Activated T-cell treated with anti-CD3 and anti-CD28 coated beads for 48 hours (primary cell): ENCODE data around the gene MSH3.
"Not testable (repeated sequence)": the region's sequence is repeated elsewhere in the genome, so short reads cannot be mapped to it uniquely, and the experiment has no call there.

Experiments used
- DNase-seq: peaks from one replicate; pipeline ENCODE4 v3.0.0-alpha.2; 2020; ENCODE audit warnings: low read depth

Gene MSH3

DNA sequence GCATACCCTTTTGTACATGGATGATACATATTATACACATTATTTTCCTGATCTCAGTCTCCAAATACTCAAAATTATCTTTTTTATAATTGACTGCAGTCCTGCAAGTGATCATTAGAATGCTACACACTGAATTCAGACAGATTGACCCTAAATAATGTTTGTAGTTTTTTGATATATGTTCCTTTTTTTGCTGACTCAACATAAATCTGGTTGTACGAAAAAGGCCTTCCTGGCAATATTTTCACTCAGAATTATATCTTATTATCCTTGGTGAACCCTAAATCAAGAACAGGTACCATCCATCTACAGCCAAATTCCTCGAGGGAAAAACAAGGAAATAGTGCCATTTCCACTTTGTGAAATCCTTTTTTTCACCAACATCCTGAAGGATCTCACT is 200.1 kb downstream of the MSH3 start:
- no peak for DNase-seq

DNA sequence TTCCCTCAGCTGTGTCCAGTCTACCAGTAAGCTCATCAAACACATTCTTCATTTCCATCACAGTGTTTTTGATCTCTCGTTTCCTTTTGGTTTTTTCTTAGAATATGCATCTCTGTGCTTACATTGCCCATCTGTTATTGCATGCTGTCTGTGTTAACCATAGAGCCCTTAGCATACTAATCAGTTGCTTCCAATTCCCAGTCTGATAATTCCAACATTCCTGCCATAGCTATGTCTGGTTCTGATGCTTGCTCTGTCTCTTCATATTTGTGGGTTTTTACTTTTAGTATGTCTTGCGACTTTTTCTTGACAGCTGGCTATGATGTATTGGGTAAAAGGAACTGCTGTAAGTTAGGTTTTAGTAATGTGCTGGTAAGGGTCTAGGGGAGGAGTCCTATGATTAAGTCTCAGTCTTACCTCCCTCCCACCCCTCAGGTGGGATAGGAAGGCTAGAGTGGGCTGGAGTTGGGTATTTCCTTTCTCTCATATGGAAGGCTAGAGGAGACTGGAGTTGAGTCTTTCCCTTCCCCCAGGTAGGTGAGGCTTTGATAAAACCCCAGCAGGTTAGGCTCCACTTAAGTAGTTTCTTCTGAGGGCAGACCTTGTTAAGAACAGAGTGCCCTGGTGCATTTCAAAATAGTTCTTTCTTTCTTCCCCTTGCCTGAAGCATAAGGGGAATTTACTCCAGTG is 206.6 kb downstream of the MSH3 start:
- DNase-seq: no peak

DNA sequence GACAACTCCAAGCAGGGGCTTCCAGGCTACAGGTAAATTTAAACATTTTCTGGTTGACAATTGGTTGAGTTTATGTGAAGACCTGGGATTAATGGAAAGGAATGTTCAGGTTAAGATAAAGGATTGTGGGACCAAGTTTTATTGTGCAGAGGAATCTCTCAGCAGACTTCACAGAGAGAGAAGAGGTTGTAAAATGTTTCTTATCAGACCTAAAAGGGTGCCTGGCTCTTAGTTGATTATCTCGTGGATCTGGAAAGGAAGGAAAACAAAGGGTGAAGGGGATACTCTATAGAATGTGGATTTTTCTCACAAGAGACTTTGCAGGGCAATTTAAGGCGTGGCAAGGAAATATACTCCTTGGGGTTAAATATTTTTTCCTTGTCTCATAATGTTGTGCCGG is 209.3 kb downstream of the MSH3 start:
- DNase-seq: no peak

DNA sequence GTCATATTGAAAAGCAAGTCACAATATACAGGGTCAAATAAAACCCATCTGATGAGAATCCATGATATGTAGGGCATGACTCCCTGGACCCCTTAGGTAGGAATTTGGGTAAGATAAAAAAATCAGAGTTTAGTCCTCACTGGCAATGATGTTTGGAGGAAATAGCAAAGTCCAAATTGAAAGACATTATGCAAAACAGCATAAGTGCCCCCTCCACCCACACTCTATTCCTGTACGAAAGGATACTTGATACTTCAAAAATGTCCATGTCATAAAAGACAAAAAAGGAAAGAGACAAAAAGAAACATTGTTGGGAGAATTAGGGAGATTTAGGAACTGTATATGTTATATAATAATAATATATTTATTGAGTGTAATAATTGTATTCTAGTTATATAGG is 209.7 kb downstream of the MSH3 start:
- DNase-seq: no peak

DNA sequence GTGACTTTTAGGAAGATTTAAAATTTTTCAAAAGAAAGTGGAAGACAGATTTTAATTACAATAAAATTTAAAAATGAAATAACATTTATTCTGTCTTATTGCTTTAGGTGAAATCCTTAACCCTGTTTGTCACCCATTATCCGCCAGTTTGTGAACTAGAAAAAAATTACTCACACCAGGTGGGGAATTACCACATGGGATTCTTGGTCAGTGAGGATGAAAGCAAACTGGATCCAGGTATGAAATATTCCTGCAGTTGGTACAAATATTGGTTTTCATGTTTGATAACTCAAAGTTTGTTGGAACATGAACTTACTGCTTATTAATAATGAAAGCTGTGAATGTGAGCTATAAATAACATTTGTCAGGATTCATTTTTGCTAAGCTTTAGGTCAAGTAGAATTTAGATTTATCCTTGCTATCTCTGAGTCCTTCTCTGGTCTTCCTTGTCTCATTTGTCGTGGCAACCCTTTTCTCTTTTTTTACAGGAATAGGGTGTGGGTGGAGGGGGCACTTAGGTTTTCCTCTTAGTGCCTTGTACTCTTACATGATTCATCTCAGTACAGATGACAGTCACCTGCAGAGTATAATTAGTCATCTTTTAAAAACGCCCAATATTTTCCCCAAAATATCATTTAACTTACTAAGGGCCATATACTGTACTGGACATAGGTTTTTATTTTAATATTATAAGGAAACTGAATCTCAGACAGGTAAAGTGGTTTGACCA is 210.4 kb downstream of the MSH3 start:
- DNase-seq: peak; percentile 15

DNA sequence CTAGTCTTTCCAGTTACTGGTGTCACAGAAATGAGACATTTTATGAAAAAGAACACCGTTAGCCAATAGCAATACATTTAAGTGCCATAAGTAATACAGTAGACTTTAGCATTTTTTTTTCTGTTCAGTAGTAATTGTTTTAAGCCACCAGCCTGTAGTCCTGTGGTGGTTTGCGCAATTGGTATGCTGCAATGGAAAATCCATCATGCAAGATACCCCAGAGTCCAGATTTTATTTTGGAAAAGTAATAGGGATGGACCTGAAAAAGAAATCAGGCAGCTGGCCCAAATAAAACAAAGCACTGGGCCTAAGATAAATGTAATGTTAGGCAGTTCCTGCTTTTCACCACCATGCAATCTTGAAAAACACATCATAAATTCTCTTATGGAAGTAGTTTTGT is 211.1 kb downstream of the MSH3 start:
- no peak for DNase-seq

DNA sequence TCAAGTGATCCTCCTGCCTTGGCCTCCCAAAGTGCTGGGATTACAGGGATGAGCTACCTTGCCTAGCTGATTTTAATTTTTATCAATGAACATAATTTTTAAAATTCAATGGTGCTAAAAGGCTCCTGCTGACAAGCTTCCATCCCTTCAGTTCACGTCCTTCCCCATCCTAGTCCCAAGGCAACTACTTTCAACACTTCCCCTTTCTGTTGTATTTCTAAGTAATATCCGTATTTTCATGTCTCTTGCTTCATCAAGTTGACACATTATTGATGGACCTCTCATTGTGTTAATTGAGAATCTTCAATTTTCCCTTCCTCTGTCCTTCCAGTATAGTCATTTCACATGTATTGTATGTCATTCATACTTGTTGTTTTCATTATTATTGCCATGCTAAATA is 211.9 kb downstream of the MSH3 start:
- DNase-seq: no peak

DNA sequence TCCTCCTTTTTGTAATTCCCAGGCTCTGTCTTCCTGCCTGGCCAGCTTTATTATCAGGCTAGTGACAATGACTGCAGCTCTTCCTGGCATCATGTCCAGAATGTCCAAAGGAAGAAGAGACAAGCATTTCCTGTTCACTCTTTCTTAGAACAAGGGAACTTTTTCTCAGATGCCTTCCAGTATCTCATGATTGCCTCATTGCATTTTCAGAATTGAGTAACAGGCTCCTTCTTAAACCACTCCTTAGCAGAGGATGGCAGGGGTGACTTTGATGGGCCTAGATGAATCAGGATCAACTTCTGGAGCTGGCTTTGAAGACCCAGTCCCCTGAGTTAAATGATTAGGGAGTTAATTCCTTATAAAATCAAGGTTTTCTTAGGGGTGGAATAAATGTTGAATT is 212.8 kb downstream of the MSH3 start:
- no peak for DNase-seq

DNA sequence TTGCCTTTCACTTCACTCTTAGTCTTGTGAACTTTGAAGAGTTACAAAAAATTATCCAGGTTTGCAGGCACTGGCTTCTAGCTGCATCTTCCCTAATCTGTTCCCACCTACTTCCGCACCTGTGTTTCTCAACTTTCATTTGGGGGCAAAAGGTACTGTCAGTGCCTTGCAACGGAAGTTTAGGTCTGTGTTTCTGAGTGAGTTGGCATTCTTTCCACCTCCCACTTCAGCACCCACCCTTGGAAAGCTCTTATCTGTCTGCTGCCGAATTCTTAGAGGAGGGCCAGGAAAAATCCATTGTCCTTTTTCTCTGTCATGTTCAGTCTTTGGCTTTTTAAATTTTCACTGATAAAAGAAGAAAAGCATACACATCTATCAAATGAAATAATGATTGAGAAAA is 216.0 kb downstream of the MSH3 start:
- DNase-seq: no peak

DNA sequence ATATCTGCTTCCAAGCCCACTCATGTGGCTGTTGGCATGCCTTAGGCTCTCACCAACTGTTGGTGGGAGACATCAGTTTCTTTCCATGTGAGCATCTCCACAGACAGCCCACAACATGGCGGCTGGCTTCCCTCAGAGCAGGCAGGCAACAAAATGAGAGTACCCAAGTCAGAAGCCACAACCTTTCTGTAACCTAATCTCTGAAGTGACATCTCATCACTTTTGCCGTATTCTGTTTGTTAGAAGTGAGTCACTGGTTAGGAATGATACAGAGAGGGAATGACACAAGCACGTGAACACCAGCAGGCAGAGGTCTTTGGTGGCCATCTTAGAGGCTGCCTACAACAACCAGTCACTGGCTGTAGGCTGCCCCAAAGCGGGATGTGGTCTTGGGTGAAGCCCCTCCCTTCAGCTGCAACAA is 217.1 kb downstream of the MSH3 start:
- peak; percentile 40 for DNase-seq

DNA sequence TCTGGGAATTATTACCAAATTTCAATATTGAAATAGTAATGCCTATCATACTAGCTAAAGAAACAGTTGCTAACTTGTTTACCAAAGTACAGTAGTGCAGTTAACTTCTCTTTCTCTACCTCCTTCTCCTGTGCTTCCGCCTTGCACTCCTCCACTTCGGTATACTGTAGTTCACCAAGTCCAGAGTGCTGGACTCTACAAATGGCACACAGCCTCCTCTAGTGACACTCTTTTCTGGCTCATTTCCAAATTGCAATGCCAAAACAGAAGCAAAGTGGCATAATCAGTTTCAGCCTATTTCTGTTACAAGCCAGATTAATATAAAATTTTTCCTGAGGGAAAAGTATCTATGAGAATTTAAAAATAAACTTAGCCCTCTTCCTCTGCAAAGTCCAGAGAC is 219.7 kb downstream of the MSH3 start:
- DNase-seq: no peak

DNA sequence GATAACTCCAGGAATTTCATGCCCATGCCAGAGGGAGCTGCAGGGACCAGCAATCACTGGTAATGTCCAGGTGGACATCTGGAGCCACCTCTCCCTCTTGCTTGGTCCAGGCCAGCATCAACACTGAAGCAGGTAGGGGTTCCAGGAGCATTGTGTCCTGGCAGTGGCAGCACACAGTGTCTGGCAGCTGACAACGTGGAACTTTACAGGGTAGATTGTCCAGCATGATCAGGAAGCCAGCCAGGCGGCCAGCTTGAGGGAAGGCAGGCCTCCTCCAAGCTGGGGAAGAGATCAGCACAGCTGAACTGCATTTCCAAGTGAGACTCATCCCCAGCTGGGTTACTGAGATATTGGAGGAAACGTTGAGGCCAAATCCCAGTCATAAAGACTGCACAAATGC is 223.1 kb downstream of the MSH3 start:
- DNase-seq: no peak

DNA sequence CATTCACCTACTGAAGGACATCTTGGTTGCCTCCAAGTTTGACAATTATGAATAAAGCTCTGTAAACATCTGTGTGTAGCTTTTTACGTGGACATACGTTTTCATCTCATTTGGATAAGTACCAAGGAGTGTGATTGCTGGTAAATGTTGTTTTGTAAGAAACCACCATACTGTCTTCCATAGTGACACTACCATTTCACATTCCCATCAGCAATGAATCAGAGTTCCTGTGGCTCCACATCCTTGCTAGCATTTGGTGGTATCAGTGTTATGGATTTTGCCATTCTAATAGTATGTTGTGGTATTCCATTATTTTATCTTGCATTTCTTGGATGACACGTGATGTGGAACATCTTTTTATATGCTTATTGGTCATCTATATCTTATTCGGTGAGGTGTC is 227.3 kb downstream of the MSH3 start:
- DNase-seq: no peak

DNA sequence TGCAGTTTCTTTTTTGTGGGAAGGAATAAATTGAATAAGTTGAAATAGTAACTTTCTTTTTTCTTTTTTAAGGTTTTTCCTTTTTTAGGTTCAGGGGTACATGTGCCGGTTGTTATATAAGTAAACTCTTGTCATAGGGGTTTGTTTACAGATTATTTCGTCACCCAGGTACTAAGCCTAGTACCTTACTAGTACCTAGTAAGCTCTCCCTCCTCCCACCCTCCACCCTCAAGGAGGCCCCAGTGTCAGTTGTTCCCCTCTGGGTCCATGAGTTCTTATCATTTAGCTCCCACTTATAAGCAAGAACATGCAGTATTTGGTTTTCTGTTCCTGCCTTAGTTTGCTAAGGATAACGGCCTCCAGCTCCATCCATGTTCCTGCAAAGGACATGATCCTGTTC is 228.9 kb downstream of the MSH3 start:
- DNase-seq: not testable (repeated sequence)

DNA sequence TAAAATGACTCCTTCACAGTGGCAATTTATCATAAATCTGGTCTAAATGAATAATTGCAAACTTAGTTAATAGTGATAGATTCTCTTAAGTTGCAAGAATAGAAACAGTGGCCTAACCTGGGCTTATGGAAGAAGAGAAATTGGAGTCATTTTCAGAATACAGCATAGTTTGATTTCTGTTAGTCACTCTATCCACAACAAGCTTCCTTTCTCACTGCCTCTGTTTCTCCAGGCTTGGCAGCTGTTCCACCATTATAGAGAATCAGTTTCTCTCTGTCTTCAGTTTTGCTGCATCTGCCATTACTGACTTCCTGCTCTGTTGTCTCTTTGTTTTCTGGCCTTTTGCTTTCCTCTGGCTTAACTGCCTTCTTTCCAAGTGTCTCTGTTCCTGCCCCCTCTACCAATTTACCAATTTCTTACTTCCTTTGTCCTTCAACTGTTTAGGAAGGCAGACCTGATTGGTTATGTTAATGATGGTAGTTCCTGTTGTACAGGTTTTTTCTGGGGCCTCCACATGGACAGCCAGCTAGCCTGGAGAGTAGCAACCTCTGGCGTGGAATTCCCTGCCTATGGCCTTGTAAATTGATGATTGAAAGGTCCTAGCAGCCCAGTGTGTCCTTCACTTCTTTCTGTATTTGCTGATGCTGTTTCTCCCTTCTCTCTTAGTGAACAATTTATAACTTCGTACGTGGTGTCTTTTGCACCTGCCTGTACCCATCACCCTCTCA is 229.8 kb downstream of the MSH3 start:
- no peak for DNase-seq

DNA sequence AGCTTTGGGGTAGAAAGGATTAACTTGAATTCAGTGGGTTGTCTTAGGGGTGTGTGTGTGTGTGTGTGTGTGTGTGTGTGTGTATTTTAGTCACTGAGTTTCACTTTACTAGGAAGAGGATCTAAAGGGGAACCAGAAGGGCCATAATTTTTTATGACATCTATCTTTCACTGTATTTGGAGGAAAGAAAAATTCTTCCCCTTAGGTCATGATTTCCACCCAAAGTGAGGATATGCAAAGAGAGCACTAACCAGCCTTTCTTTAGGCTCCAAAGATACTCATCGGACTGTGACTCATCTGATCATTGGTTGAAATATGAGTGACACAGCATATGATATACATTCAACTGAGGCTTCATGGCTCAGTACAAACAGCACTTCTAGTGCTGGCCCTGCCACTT is 230.5 kb downstream of the MSH3 start:
- DNase-seq: no peak

DNA sequence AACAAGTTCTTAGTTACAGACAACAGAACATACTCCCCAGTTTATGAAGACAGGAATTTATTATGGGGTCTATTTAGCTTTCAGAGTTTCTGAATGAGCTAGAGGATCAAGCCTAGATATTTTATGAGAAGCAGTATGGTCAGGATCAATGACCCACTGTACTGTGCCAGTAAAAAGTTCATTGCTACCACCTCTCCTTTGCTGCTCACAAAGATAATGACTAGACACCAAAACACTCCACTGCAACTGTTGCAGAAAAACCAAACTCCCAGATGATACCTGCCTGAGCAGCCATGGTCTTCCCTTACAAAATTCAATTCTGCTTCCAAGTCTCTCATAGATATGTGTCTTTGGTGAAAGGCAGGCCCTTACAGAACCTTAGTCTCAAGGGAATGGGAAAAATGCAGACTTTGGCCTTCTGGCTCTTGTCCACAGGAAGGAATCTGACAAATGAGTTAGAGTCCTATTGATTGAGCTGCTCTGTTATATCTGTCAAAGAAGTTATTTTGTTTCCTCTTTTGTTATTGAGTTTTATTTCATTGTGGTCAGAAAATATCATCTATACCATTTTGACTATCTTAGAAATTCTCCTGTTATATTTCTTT is 231.0 kb downstream of the MSH3 start:
- DNase-seq: no peak

DNA sequence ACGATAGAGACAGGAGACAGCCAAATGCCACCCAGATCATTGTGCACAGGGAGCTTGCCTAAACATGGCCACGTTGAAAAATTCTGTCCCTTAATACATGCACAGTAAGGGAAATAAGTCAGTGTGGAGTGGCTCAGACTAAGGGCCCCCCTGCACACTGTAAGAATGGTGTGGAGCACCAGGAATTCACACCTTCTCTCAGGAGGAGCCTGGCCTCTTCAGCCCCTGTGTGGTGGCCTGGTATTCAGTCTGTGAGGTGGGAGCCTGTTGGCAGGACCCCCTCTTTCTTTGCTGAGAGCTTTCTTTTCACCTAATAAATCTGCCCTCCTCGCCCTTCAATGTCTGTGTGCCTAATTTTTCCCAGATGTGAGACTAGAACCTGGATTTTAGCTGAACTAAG is 239.6 kb downstream of the MSH3 start:
- DNase-seq: no peak

DNA sequence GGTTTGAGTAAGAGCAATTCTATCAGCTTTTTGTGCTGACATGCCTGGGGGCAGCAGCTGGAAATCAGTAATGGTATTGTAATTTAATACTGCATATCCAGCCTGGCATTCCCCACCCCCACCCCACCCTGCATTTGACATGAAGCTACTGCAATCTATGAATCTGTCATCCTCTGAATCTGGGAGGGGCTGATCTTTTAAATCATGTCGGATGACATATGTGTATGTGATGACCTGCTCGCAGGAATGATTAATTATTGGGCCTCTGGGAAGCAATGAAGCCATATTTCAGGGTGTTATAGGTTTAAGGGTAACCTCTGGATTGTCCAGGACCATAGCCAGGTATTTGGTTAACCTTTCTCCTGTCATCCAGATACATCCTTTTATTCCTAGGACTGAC is 241.1 kb downstream of the MSH3 start:
- no peak for DNase-seq

DNA sequence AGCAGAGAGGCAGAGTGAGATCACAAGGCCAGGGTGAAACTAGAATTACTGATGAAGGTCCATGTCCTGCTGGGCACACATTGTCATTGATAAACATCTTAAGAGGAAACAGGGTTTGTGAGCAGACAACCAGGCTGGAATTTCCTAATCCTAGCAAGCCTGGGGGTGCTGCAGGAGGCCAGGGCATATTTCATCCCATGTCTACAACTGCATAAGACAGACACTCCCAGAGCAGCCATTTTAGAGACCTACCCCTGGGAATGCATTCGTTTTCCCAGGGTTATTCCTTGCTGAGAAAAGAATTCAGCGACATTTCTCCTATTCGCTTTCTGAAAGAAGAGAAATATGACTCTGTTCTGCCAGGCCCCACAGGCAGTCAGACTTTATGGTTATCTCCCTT is 248.2 kb downstream of the MSH3 start:
- not testable (repeated sequence) for DNase-seq

DNA sequence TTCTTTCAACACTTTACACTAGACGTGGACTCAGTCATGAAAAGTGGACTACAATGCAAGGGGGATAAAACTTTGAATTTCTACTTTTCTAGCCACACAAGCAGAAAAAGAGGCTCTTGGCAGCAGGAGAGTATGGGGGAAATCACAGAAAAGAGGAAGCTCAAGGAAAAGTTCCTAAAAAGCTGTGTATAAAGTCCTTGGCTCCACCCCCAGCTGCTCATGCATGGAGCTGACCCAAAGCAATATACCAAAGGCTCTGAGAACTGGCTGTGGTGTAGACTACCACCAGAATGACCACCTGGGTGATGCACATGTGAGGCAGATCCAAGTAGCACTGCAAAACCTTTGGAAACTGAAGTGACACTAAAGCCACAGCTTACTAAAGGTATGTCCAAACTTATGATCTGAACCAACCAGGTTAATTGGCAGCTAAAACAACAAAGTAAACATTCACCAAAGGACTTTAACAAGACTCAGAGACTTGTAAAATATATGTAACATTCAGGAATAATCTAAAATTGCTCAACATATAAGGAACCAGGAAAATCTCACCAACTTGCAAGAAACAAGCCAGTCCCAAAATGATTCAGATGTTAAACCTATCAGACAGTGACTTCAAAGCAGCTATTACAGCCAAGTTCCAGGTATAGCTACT is 250.2 kb downstream of the MSH3 start:
- no peak for DNase-seq

DNA sequence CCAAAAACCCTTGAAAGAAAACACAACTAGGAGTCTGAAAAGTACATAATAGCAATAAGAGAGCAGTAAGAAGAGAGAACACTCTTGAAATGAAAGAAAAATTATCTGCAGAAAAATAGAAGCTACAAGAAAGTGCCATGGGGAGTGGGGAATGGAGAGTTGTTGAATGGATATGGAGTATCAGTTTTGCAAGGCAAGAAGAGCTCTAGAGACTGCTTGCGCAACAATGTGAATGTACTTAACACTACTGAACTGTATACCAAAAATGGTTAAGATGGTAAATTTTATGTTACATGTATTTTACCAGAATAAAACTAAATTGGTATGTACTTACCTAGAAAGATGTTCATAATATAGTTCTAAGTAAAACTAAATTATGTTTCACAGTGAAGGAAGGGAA is 251.0 kb downstream of the MSH3 start:
- DNase-seq: no peak
